H1 (cell line): ENCODE data around the gene DPP10. TPM values are rescaled to one million over a fixed set of nuclear protein-coding genes. Genes with fewer than 3 reads are reported as not detected.
"Not testable (repeated sequence)": the region's sequence is repeated elsewhere in the genome, so short reads cannot be mapped to it uniquely, and the experiment has no call there.

Experiments
- CTCF ChIA-PET: fragments of 300-600 bp; sonication (Branson Sonifier 250); formaldehyde crosslinking; loops from one replicate; lab custom pipeline; 2021; ENCODE audit not compliant: partially characterized antibody; lab: Charles Lee
- POLR2A ChIA-PET: fragments of 300-600 bp; sonication (Branson Sonifier 250); formaldehyde crosslinking; loops from one replicate; lab custom pipeline; 2021; ENCODE audit warnings: inconsistent platforms; ENCODE audit not compliant: partially characterized antibody; lab: Charles Lee
- DNase-seq, 2 experiments: peaks; one replicate each; pipeline versions ENCODE4 v3.0.0 to v3.0.0-alpha.2; 2010 to 2022; ENCODE audit warnings: low spot score in 2 of 2, low read depth in 1 of 2, mixed read lengths in 1 of 2
- FAIRE-seq: peaks from 2 replicates; lab custom pipeline; 2011; peaks lifted over from hg19 to GRCh38; lab: Jason Lieb, UNC
- H2AFZ ChIP-seq: 2 replicates; pipeline ENCODE4 v1.8.1; 2012; ENCODE audit warnings: low read length, inconsistent platforms
- H2AK5ac ChIP-seq: 2 replicates; pipeline ENCODE4 v1.6.1; 2013; ENCODE audit warnings: low read depth, low read length
- H2BK120ac ChIP-seq: replicated peaks from 2 replicates; pipeline ENCODE3; 2013; ENCODE audit warnings: low read depth, low read length, inconsistent platforms
- H2BK12ac ChIP-seq: 2 replicates; pipeline ENCODE4 v1.6.1; 2013; ENCODE audit warnings: low read depth, low read length
- H2BK15ac ChIP-seq: 2 replicates; pipeline ENCODE4 v1.6.1; 2013; ENCODE audit warnings: low read length
- H2BK20ac ChIP-seq: 2 replicates; pipeline ENCODE4 v1.6.1; 2013; ENCODE audit warnings: low read length
- H2BK5ac ChIP-seq: 2 replicates; pipeline ENCODE4 v1.6.1; 2013; ENCODE audit warnings: low read depth, low read length
- H3K14ac ChIP-seq: 2 replicates; pipeline ENCODE4 v1.6.1; 2013; ENCODE audit warnings: inconsistent platforms; ENCODE audit not compliant: insufficient read length
- H3K18ac ChIP-seq: 2 replicates; pipeline ENCODE4 v1.6.1; 2013; ENCODE audit warnings: low read length; ENCODE audit errors: extremely low read depth
- H3K23ac ChIP-seq: 2 replicates; pipeline ENCODE4 v1.6.1; 2013; ENCODE audit warnings: inconsistent platforms; ENCODE audit not compliant: insufficient read length
- H3K23me2 ChIP-seq: 2 replicates; pipeline ENCODE4 v1.6.1; 2013; ENCODE audit warnings: low read depth, low read length
- H3K27ac ChIP-seq: 2 replicates; pipeline ENCODE4 v1.6.1; 2011; ENCODE audit warnings: low read depth, low read length, inconsistent platforms
- H3K27me3 ChIP-seq, 4 experiments: replicated peaks in 1 of 4; 1 replicate in 1 of 4; 2 replicates in 3 of 4; pipeline versions ENCODE4 v1.6.1 to v1.8.1; 2011 to 2013; ENCODE audit warnings: low read length in 3 of 4, mild to moderate bottlenecking in 3 of 4, inconsistent platforms in 2 of 4, mixed read lengths in 2 of 4, moderate library complexity in 1 of 4; ENCODE audit not compliant: control insufficient read depth in 3 of 4, insufficient read depth in 3 of 4; ENCODE audit errors: extremely low read depth in 1 of 4
- H3K36me3 ChIP-seq, 4 experiments: 2 replicates each; pipeline versions ENCODE4 v1.6.1 to v1.8.1; 2011 to 2013; ENCODE audit warnings: mild to moderate bottlenecking in 4 of 4, low read length in 3 of 4, moderate library complexity in 2 of 4, control low read depth in 1 of 4, inconsistent platforms in 1 of 4; ENCODE audit not compliant: insufficient read depth in 4 of 4, control insufficient read depth in 2 of 4
- H3K4ac ChIP-seq: replicated peaks from 2 replicates; pipeline ENCODE3; 2013; ENCODE audit warnings: low read length, low read depth, mixed read lengths, inconsistent platforms; ENCODE audit not compliant: insufficient read length
- H3K4me1 ChIP-seq, 4 experiments: replicated peaks in 1 of 4; 1 replicate in 1 of 4; 2 replicates in 3 of 4; pipeline versions ENCODE4 v1.6.1 to v1.8.1; 2011 to 2013; ENCODE audit warnings: low read length in 3 of 4, inconsistent platforms in 2 of 4, mixed read lengths in 1 of 4; ENCODE audit not compliant: insufficient read depth in 4 of 4, control insufficient read depth in 3 of 4
- H3K4me2 ChIP-seq, 2 experiments: 2 replicates each; pipeline versions ENCODE4 v1.6.1 to v1.8.1; 2011 to 2013; ENCODE audit warnings: low read depth in 2 of 2, low read length in 2 of 2, control low read depth in 1 of 2, inconsistent platforms in 1 of 2, mild to moderate bottlenecking in 1 of 2; ENCODE audit not compliant: insufficient read depth in 1 of 2
- H3K4me3 ChIP-seq, 4 experiments: fragments of 200-600, 300-600 bp in 1 of 4; sonication (generic), shearing (Covaris generic), sonication (Bioruptor Twin) in 1 of 4; 2 replicates each; pipeline versions ENCODE4 v1.5.1 to v1.8.1; 2011 to 2016; ENCODE audit warnings: low read length in 4 of 4, low read depth in 3 of 4, control low read depth in 2 of 4, inconsistent platforms in 2 of 4, mild to moderate bottlenecking in 2 of 4, mixed read lengths in 1 of 4, moderate library complexity in 1 of 4; ENCODE audit not compliant: insufficient read depth in 2 of 4; ENCODE audit errors: extremely low read depth in 1 of 4
- H3K56ac ChIP-seq: replicated peaks from 2 replicates; pipeline ENCODE3; 2013; ENCODE audit warnings: low read depth, mild to moderate bottlenecking, mixed read lengths, low read length, inconsistent platforms; ENCODE audit not compliant: insufficient read length
- H3K79me1 ChIP-seq: 2 replicates; pipeline ENCODE4 v1.6.1; 2013; ENCODE audit warnings: low read depth, low read length, control low read depth
- H3K79me2 ChIP-seq, 2 experiments: 2 replicates each; pipeline versions ENCODE4 v1.6.1 to v1.8.1; 2012 to 2013; ENCODE audit warnings: low read length in 2 of 2, mild to moderate bottlenecking in 2 of 2, inconsistent platforms in 1 of 2; ENCODE audit not compliant: insufficient read depth in 2 of 2, control insufficient read depth in 1 of 2
- H3K9ac ChIP-seq, 4 experiments: replicated peaks in 1 of 4; 1 replicate in 1 of 4; 2 replicates in 3 of 4; pipeline versions ENCODE4 v1.6.1 to v1.8.1; 2011 to 2013; ENCODE audit warnings: low read depth in 3 of 4, low read length in 3 of 4, control low read depth in 2 of 4, mild to moderate bottlenecking in 2 of 4, moderate library complexity in 2 of 4, inconsistent platforms in 1 of 4; ENCODE audit errors: extremely low read depth in 1 of 4
- H3K9me3 ChIP-seq, 2 experiments: 2 replicates each; pipeline versions ENCODE4 v1.6.1 to v1.8.1; 2012 to 2013; ENCODE audit warnings: mild to moderate bottlenecking in 2 of 2, moderate library complexity in 2 of 2, control low read depth in 1 of 2, inconsistent platforms in 1 of 2, low read depth in 1 of 2, low read length in 1 of 2, mixed read lengths in 1 of 2; ENCODE audit not compliant: insufficient read depth in 2 of 2
- H4K20me1 ChIP-seq, 2 experiments: replicated peaks in 1 of 2; 2 replicates each; pipeline versions ENCODE3 to v1.8.1; 2011 to 2013; ENCODE audit warnings: inconsistent platforms in 2 of 2, low read length in 2 of 2, mild to moderate bottlenecking in 1 of 2; ENCODE audit not compliant: insufficient read depth in 2 of 2, control insufficient read depth in 1 of 2
- H4K5ac ChIP-seq: 2 replicates; pipeline ENCODE4 v1.6.1; 2013; ENCODE audit warnings: low read length, low read depth, mixed read lengths, inconsistent platforms; ENCODE audit not compliant: insufficient read length
- H4K8ac ChIP-seq: 2 replicates; pipeline ENCODE4 v1.8.0; 2013; ENCODE audit warnings: mild to moderate bottlenecking, moderate library complexity, low read length, inconsistent platforms; ENCODE audit not compliant: insufficient read depth; ENCODE audit errors: extremely low read depth
- H4K91ac ChIP-seq: replicated peaks from 2 replicates; pipeline ENCODE3; 2013; ENCODE audit warnings: low read length, mixed read lengths, inconsistent platforms; ENCODE audit not compliant: insufficient read length
- GABPA ChIP-seq: IDR thresholded peaks from 2 replicates; pipeline ENCODE4 v1.6.1; 2011; ENCODE audit warnings: mild to moderate bottlenecking, low read length, moderate library complexity, borderline replicate concordance; ENCODE audit not compliant: insufficient read depth
- POU5F1 ChIP-seq: IDR thresholded peaks from 2 replicates; pipeline ENCODE4 v1.6.1; 2011; ENCODE audit warnings: low read depth, mild to moderate bottlenecking, low read length, moderate library complexity
- RFX5 ChIP-seq: IDR thresholded peaks from 2 replicates; pipeline ENCODE4 v1.6.1; 2011; ENCODE audit warnings: low read depth, low read length, improper control_type of control experiment, borderline replicate concordance
- SAP30 ChIP-seq: fragments of 300-600 bp; sonication (generic); IDR thresholded peaks from 2 replicates; pipeline ENCODE4 v1.7.1; 2012; ENCODE audit warnings: low read length, moderate library complexity, mild to moderate bottlenecking, inconsistent platforms; ENCODE audit not compliant: insufficient read depth, insufficient replicate concordance
- SP4 ChIP-seq: IDR thresholded peaks from 2 replicates; pipeline ENCODE4 v1.6.1; 2012; ENCODE audit warnings: low read length, inconsistent platforms
- WGBS, 2 experiments: shearing (Covaris generic) in 1 of 2; methylation state at CpG; one replicate each; pipeline versions ENCODE4 v1.1.6 to v1.1.7; 2013 to 2015; ENCODE audit warnings: low lambda C conversion rate in 2 of 2, mixed read lengths in 2 of 2, inconsistent platforms in 1 of 2, low coverage in 1 of 2, missing lambda C conversion rate in 1 of 2; ENCODE audit not compliant: insufficient replicate concordance in 2 of 2, insufficient coverage in 1 of 2, insufficient read length in 1 of 2; ENCODE audit errors: extremely low coverage in 1 of 2, missing lambda C conversion rate in 1 of 2; 5-methylcytosine and 5-hydroxymethylcytosine counted together
- polyA plus RNA-seq, 7 experiments: library from polyadenylated mRNA; depleted of rRNA in 3 of 7; stranded (reverse) in 5 of 7; unstranded in 2 of 7; fragments of >200 nt in 5 of 7; fragments of 200-250 nt in 2 of 7; gene quantifications; 1 replicate in 5 of 7; 2 replicates in 1 of 7; 4 replicates in 1 of 7; pipeline versions ENCODE4 v1.2.1 to v1.2.3, GENCODE V29; 2011 to 2013; ENCODE audit warnings: missing spikeins in 2 of 7, mixed read lengths in 2 of 7
- total RNA-seq: library from RNA; stranded (reverse); fragmentation: NEBNext Ultra II Directional; extraction: Animal tissue kit (Norgen Biotek cat#: 25700); gene quantifications from 2 replicates; pipeline ENCODE4 v1.2.1, GENCODE V29; 2021

Gene DPP10
- total and polyA plus RNA-seq, 2 of the 8 experiments (the other 6 are each of a cell fraction or from before 2014, with no cell fraction given): 3.3 to 7.2 TPM

DNA sequence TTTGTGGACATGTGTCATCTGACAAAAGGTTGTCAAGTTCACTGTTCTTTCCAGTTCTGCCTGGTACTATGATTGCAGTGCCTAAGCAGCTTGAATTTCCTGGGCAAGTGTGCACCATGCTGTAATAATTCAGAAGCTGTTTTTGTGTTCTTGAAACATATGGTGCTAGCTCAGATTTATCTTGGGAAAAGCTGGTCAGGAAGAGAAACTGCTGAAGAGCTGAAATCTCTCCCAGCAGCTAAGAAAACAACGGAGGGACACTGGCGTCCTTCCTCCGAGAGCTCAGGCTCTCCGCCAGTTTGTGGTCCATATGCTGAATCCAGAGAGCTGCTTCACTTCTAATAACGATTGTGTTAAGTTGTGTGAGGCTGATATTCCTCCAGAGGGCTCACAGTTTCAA is 642.0 kb downstream of the DPP10 start (continued):
- TF ChIP-seq GABPA: no peak
- no peak for TF ChIP-seq SP4
- TF ChIP-seq SAP30: no peak
- no peak for TF ChIP-seq RFX5
- no peak for TF ChIP-seq POU5F1

DNA sequence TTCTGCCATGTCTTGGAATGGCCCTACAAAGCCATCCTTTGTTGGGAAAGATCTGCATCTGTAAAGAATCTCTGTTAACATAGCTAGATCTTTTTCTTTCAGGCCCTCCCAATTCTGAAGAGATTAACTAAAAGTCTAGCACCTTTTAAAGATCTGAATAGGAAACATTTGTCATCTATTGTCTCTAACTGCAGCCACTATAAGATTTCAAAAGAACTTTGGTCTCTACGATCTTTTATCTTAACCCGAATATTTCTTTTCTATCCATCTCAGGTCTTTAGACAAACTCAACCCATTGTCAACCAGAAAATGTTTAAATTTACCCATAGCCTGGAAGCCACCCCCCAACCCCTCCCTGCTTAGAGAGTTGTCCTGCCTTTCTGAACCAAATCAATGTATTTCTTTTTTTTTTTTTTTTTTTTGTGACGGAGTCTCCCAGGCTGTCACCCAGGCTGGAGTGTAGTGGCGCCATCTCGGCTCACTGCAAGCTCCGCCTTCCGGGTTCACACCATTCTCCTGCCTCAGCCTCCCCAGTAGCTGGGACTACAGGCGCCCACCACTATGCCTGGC is 643.7 kb downstream of the DPP10 start:
- FAIRE-seq, H3K4me3 ChIP-seq: not testable (repeated sequence)

More for the DNA sequence above, 643.7 kb downstream of the DPP10 start:
- H3K36me3 ChIP-seq, H4K20me1 ChIP-seq, H3K23ac ChIP-seq, H3K79me1 ChIP-seq, H4K8ac ChIP-seq, H3K27me3 ChIP-seq, H2AK5ac ChIP-seq, H4K5ac ChIP-seq, H2BK5ac ChIP-seq, H2BK120ac ChIP-seq, H3K23me2 ChIP-seq, H3K4ac ChIP-seq, H3K14ac ChIP-seq, H3K4me1 ChIP-seq, H3K18ac ChIP-seq, H3K4me2 ChIP-seq, H3K79me2 ChIP-seq, H2BK12ac ChIP-seq, H3K56ac ChIP-seq, H2AFZ ChIP-seq, H2BK20ac ChIP-seq, H3K27ac ChIP-seq, H4K91ac ChIP-seq, H2BK15ac ChIP-seq, H3K9ac ChIP-seq, DNase-seq: not testable (repeated sequence)
- 78% methylated on average over 7 of the region's 8 CpGs; no CpG with 5 or more reads in 1 of the 2 experiments for WGBS, 2 experiments
- peaks cover 13 to 14% of the 10 kb centered on the region in 2 experiments; a peak in 3 of 4 replicates for H3K9me3 ChIP-seq
- ChIA-PET CTCF (interaction anchor here (0.6 kb wide), 1 partner anchor 508 kb away, joined by 3 read pairs; no protein-coding TSS in a partner anchor), POLR2A (interaction anchor here (0.6 kb wide), 1 partner anchor 332 kb away, joined by 3 read pairs; no protein-coding TSS in a partner anchor)
